ENCODE data around the gene SETBP1.
A peak's percentile ranks its signal among the peaks of the same experiment; 100 is the strongest.
"Not testable (repeated sequence)": the region's sequence is repeated elsewhere in the genome, so short reads cannot be mapped to it uniquely, and the experiment has no call there.

Gene SETBP1

GRCh38 chr18:44716697-44717163, 36.0 kb downstream of the SETBP1 start:
- Histone ChIP-seq H3K4me1 (ENCODE audit: control insufficient read depth, insufficient read depth, low read length) (peaks cover 34% of the 10 kb centered on the region), H3K9ac (ENCODE audit: low read length in 2 of 2) (no peak overlapping the region), H3K27ac (ENCODE audit: low read length) (no peak overlapping the region), H3K4me3 (ENCODE audit: low read length in 2 of 2) (no peak overlapping the region), H3K36me3 (ENCODE audit: control insufficient read depth in 2 of 2, insufficient read depth in 2 of 2, low read length in 2 of 2) (peaks cover 9 to 15% of the 10 kb centered on the region in 2 donors), H3K9me3 (ENCODE audit: control insufficient read depth in 2 of 2, low read length in 2 of 2) (no peaks in the 10 kb centered on the region), H3K27me3 (ENCODE audit: control insufficient read depth in 1 of 2, insufficient read depth in 2 of 2, low read length in 2 of 2) (no peaks in the 10 kb centered on the region)

GRCh38 chr18:44719519-44720060, 38.9 kb downstream of the SETBP1 start:
- H3K9me3 ChIP-seq (ENCODE audit: control insufficient read depth in 2 of 2, low read length in 2 of 2), result no peaks in the 10 kb centered on the region
- H3K4me1 ChIP-seq (ENCODE audit: control insufficient read depth, insufficient read depth, low read length), result peaks cover 32% of the 10 kb centered on the region

GRCh38 chr18:44721748-44722147, 41.1 kb downstream of the SETBP1 start:
- H3K27me3 ChIP-seq (ENCODE audit: control insufficient read depth in 1 of 2, insufficient read depth in 2 of 2, low read length in 2 of 2), result not testable (repeated sequence)

More at GRCh38 chr18:44719519-44720060, 38.9 kb downstream of the SETBP1 start:
- Histone ChIP-seq H3K36me3 (ENCODE audit: control insufficient read depth in 2 of 2, insufficient read depth in 2 of 2, low read length in 2 of 2) (peaks cover 9 to 12% of the 10 kb centered on the region in 2 donors), H3K4me3 (ENCODE audit: low read length in 2 of 2) (no peak overlapping the region), H3K27me3 (ENCODE audit: control insufficient read depth in 1 of 2, insufficient read depth in 2 of 2, low read length in 2 of 2) (no peaks in the 10 kb centered on the region), H3K9ac (ENCODE audit: low read length in 2 of 2) (no peak overlapping the region), H3K27ac (ENCODE audit: low read length) (no peak overlapping the region)

GRCh38 chr18:44723411-44723810, 42.7 kb downstream of the SETBP1 start:
- Histone ChIP-seq H3K36me3 (ENCODE audit: control insufficient read depth in 2 of 2, insufficient read depth in 2 of 2, low read length in 2 of 2) (peaks cover 6 to 7% of the 10 kb centered on the region in 2 donors), H3K9ac (ENCODE audit: low read length in 2 of 2) (no peak overlapping the region), H3K9me3 (ENCODE audit: control insufficient read depth in 2 of 2, low read length in 2 of 2) (no peaks in the 10 kb centered on the region), H3K4me1 (ENCODE audit: control insufficient read depth, insufficient read depth, low read length) (peaks cover 26% of the 10 kb centered on the region), H3K4me3 (ENCODE audit: low read length in 2 of 2) (no peak overlapping the region), H3K27ac (ENCODE audit: low read length) (no peak overlapping the region), H3K27me3 (ENCODE audit: control insufficient read depth in 1 of 2, insufficient read depth in 2 of 2, low read length in 2 of 2) (no peaks in the 10 kb centered on the region)

More at GRCh38 chr18:44721748-44722147, 41.1 kb downstream of the SETBP1 start:
- H3K27ac ChIP-seq (ENCODE audit: low read length); H3K9ac ChIP-seq (ENCODE audit: low read length in 2 of 2); H3K4me3 ChIP-seq (ENCODE audit: low read length in 2 of 2); H3K9me3 ChIP-seq (ENCODE audit: control insufficient read depth in 2 of 2, low read length in 2 of 2): not testable (repeated sequence)
- Histone ChIP-seq H3K36me3 (ENCODE audit: control insufficient read depth in 2 of 2, insufficient read depth in 2 of 2, low read length in 2 of 2) (peaks cover 9 to 11% of the 10 kb centered on the region in 2 donors), H3K4me1 (ENCODE audit: control insufficient read depth, insufficient read depth, low read length) (peaks cover 26% of the 10 kb centered on the region)

- H3K4me3 ChIP-seq (ENCODE audit: low read length in 2 of 2), result no peak overlapping the region
- H3K9me3 ChIP-seq (ENCODE audit: control insufficient read depth in 2 of 2, low read length in 2 of 2), result no peaks in the 10 kb centered on the region
- H3K4me1 ChIP-seq (ENCODE audit: control insufficient read depth, insufficient read depth, low read length), result peaks cover 25% of the 10 kb centered on the region
- H3K27me3 ChIP-seq (ENCODE audit: control insufficient read depth in 1 of 2, insufficient read depth in 2 of 2, low read length in 2 of 2), result no peaks in the 10 kb centered on the region
- no peak overlapping the region for H3K9ac ChIP-seq (ENCODE audit: low read length in 2 of 2)
- peak overlapping the region; percentile 62 for H3K27ac ChIP-seq (ENCODE audit: low read length)
- peaks cover 6 to 7% of the 10 kb centered on the region in 2 donors for H3K36me3 ChIP-seq (ENCODE audit: control insufficient read depth in 2 of 2, insufficient read depth in 2 of 2, low read length in 2 of 2)
These were observed 43.6 kb downstream of the SETBP1 start for GRCh38 chr18:44724105-44724778.

- Histone ChIP-seq H3K27ac (ENCODE audit: low read length) (peak overlapping the region; percentile 62), H3K9me3 (ENCODE audit: control insufficient read depth in 2 of 2, low read length in 2 of 2) (no peaks in the 10 kb centered on the region), H3K36me3 (ENCODE audit: control insufficient read depth in 2 of 2, insufficient read depth in 2 of 2, low read length in 2 of 2) (peaks cover 0 to under 1% of the 10 kb centered on the region in 2 donors), H3K4me1 (ENCODE audit: control insufficient read depth, insufficient read depth, low read length) (peaks cover 29% of the 10 kb centered on the region), H3K9ac (ENCODE audit: low read length in 2 of 2) (no peak overlapping the region), H3K4me3 (ENCODE audit: low read length in 2 of 2) (peak overlapping the region in 1 of 2 donors; percentile 16), H3K27me3 (ENCODE audit: control insufficient read depth in 1 of 2, insufficient read depth in 2 of 2, low read length in 2 of 2) (no peaks in the 10 kb centered on the region)
These were observed 44.8 kb downstream of the SETBP1 start for GRCh38 chr18:44725300-44726058.

GRCh38 chr18:44726059-44726421, 45.4 kb downstream of the SETBP1 start:
- H3K4me3 ChIP-seq (ENCODE audit: low read length in 2 of 2), result peak overlapping the region in 1 of 2 donors; percentile 16

GRCh38 chr18:44727291-44727690, 46.6 kb downstream of the SETBP1 start:
- Histone ChIP-seq H3K9ac (ENCODE audit: low read length in 2 of 2) (no peak overlapping the region), H3K27ac (ENCODE audit: low read length) (peak overlapping the region; percentile 12)

More at GRCh38 chr18:44726059-44726421, 45.4 kb downstream of the SETBP1 start:
- H3K9me3 ChIP-seq (ENCODE audit: control insufficient read depth in 2 of 2, low read length in 2 of 2), result no peaks in the 10 kb centered on the region
- H3K9ac ChIP-seq (ENCODE audit: low read length in 2 of 2), result no peak overlapping the region
- peaks cover 34% of the 10 kb centered on the region for H3K4me1 ChIP-seq (ENCODE audit: control insufficient read depth, insufficient read depth, low read length)
- H3K36me3 ChIP-seq (ENCODE audit: control insufficient read depth in 2 of 2, insufficient read depth in 2 of 2, low read length in 2 of 2), result no peaks in the 10 kb centered on the region
- H3K27ac ChIP-seq (ENCODE audit: low read length), result peak overlapping the region; percentile 62
- no peaks in the 10 kb centered on the region for H3K27me3 ChIP-seq (ENCODE audit: control insufficient read depth in 1 of 2, insufficient read depth in 2 of 2, low read length in 2 of 2)

GRCh38 chr18:44729631-44730101, 49.0 kb downstream of the SETBP1 start:
- H3K9ac ChIP-seq (ENCODE audit: low read length in 2 of 2), result no peak overlapping the region
- peaks cover 50% of the 10 kb centered on the region for H3K4me1 ChIP-seq (ENCODE audit: control insufficient read depth, insufficient read depth, low read length)
- H3K27ac ChIP-seq (ENCODE audit: low read length), result no peak overlapping the region
- no peaks in the 10 kb centered on the region for H3K9me3 ChIP-seq (ENCODE audit: control insufficient read depth in 2 of 2, low read length in 2 of 2)
- H3K36me3 ChIP-seq (ENCODE audit: control insufficient read depth in 2 of 2, insufficient read depth in 2 of 2, low read length in 2 of 2), result peaks cover 0 to 2% of the 10 kb centered on the region in 2 donors
- H3K4me3 ChIP-seq (ENCODE audit: low read length in 2 of 2), result no peak overlapping the region
- H3K27me3 ChIP-seq (ENCODE audit: control insufficient read depth in 1 of 2, insufficient read depth in 2 of 2, low read length in 2 of 2), result no peaks in the 10 kb centered on the region

More at GRCh38 chr18:44727291-44727690, 46.6 kb downstream of the SETBP1 start:
- no peaks in the 10 kb centered on the region for H3K36me3 ChIP-seq (ENCODE audit: control insufficient read depth in 2 of 2, insufficient read depth in 2 of 2, low read length in 2 of 2)
- no peaks in the 10 kb centered on the region for H3K27me3 ChIP-seq (ENCODE audit: control insufficient read depth in 1 of 2, insufficient read depth in 2 of 2, low read length in 2 of 2)
- H3K4me1 ChIP-seq (ENCODE audit: control insufficient read depth, insufficient read depth, low read length), result peaks cover 46% of the 10 kb centered on the region
- no peaks in the 10 kb centered on the region for H3K9me3 ChIP-seq (ENCODE audit: control insufficient read depth in 2 of 2, low read length in 2 of 2)
- H3K4me3 ChIP-seq (ENCODE audit: low read length in 2 of 2), result no peak overlapping the region

GRCh38 chr18:44730803-44731529, 50.3 kb downstream of the SETBP1 start:
- no peak overlapping the region for H3K9ac ChIP-seq (ENCODE audit: low read length in 2 of 2)
- peak overlapping the region; percentile 25 for H3K27ac ChIP-seq (ENCODE audit: low read length)
- H3K4me3 ChIP-seq (ENCODE audit: low read length in 2 of 2), result no peak overlapping the region
- H3K36me3 ChIP-seq (ENCODE audit: control insufficient read depth in 2 of 2, insufficient read depth in 2 of 2, low read length in 2 of 2), result peaks cover 0 to 2% of the 10 kb centered on the region in 2 donors
- no peaks in the 10 kb centered on the region for H3K9me3 ChIP-seq (ENCODE audit: control insufficient read depth in 2 of 2, low read length in 2 of 2)
- H3K4me1 ChIP-seq (ENCODE audit: control insufficient read depth, insufficient read depth, low read length), result peaks cover 42% of the 10 kb centered on the region
- H3K27me3 ChIP-seq (ENCODE audit: control insufficient read depth in 1 of 2, insufficient read depth in 2 of 2, low read length in 2 of 2), result no peaks in the 10 kb centered on the region
